HG03575 (cell line): Measurements from ENCODE around the gene ZSCAN25.

Experiments
- ATAC-seq: cut with Tn5 transposase; IDR thresholded peaks from one replicate; pipeline ENCODE4 v1.9.1; 2021; ENCODE audit not compliant: unreplicated experiment, insufficient number of reproducible peaks, low FRiP score; ENCODE audit errors: extremely low read depth

The ZSCAN25 gene

GRCh38 chr7:99677013-99677647 lies 60.4 kb downstream of the ZSCAN25 start:
- no peak for ATAC-seq

GRCh38 chr7:99677648-99678045 lies 60.9 kb downstream of the ZSCAN25 start:
- no peak for ATAC-seq

- ATAC-seq = no peak
These were observed 62.3 kb downstream of the ZSCAN25 start for GRCh38 chr7:99679032-99679399.

- no peak for ATAC-seq
These were observed 62.9 kb downstream of the ZSCAN25 start, which contains the start of gene CYP3A5 for GRCh38 chr7:99679400-99680191. TSS of gene CYP3A5 (minus strand) at chr7:99679996. CDS start at chr7:99679896, 100 bp downstream.
